ENCODE data around the gene PACRG.

DNA sequence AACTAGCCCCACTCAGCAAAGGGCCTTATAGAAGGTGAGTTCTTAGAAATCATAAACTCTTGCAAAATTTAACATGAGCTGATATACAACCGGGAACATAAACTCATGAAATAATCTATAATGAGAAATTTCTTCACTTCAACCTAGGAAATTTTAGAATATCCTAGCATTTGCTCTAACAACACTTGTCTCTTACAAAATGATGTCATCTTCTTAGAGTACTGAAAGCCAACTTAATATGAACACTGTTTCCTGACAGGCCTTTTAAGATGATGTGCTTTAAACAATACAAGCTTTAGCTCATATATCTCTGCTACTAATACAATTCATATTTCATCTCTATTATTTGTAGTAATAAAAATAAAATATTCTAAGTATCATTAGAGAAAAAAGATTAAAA, 932 bp downstream of the PACRG start:
- no peak for TF ChIP-seq POLR2A (IDR thresholded peaks at IDR 0.05; ENCODE audit: low read length)
- no peak for TF ChIP-seq GATA1 (IDR thresholded peaks at IDR 0.05; ENCODE audit: low read depth, low read length)
